ENCODE data around the gene TSPAN8.
"Not testable (repeated sequence)": the region's sequence is repeated elsewhere in the genome, so short reads cannot be mapped to it uniquely, and the experiment has no call there.

Gene TSPAN8

GRCh38 chr12:71125515-71125914, 32.3 kb downstream of the TSPAN8 start:
- no peak for DNase-seq (ENCODE audit: low read depth)
- H3K9me3 ChIP-seq (ENCODE audit: control insufficient read depth, low read length): no peaks in the 10 kb centered on the region

GRCh38 chr12:71124835-71125460, 32.9 kb downstream of the TSPAN8 start:
- no peaks in the 10 kb centered on the region for H3K36me3 ChIP-seq (ENCODE audit: control insufficient read depth, insufficient read depth, low read length, severe bottlenecking)
- no peak overlapping the region for H3K4me3 ChIP-seq (ENCODE audit: low read length)
- H3K4me1 ChIP-seq (ENCODE audit: control insufficient read depth, insufficient read depth, low read length): peaks cover 21% of the 10 kb centered on the region
- DNase-seq (ENCODE audit: low read depth): no peak
- no peak overlapping the region for H3K9ac ChIP-seq (ENCODE audit: low read length)
- H3K9me3 ChIP-seq (ENCODE audit: control insufficient read depth, low read length): no peaks in the 10 kb centered on the region
- H3K27me3 ChIP-seq (replicated peaks; ENCODE audit: control insufficient read depth, insufficient read depth, low read length): no peaks in the 10 kb centered on the region

More at GRCh38 chr12:71125515-71125914, 32.3 kb downstream of the TSPAN8 start:
- Histone ChIP-seq H3K4me1 (ENCODE audit: control insufficient read depth, insufficient read depth, low read length) (peaks cover 21% of the 10 kb centered on the region), H3K27me3 (replicated peaks; ENCODE audit: control insufficient read depth, insufficient read depth, low read length) (no peaks in the 10 kb centered on the region), H3K36me3 (ENCODE audit: control insufficient read depth, insufficient read depth, low read length, severe bottlenecking) (no peaks in the 10 kb centered on the region), H3K9ac (ENCODE audit: low read length) (no peak overlapping the region), H3K4me3 (ENCODE audit: low read length) (no peak overlapping the region)

- not testable (repeated sequence) for DNase-seq (ENCODE audit: low read depth); H3K9me3 ChIP-seq (ENCODE audit: control insufficient read depth, low read length); H3K36me3 ChIP-seq (ENCODE audit: control insufficient read depth, insufficient read depth, low read length, severe bottlenecking); H3K4me1 ChIP-seq (ENCODE audit: control insufficient read depth, insufficient read depth, low read length); H3K4me3 ChIP-seq (ENCODE audit: low read length); H3K9ac ChIP-seq (ENCODE audit: low read length); H3K27me3 ChIP-seq (replicated peaks; ENCODE audit: control insufficient read depth, insufficient read depth, low read length)
These were observed 44.7 kb downstream of the TSPAN8 start for GRCh38 chr12:71113148-71113547.

- no peak overlapping the region for H3K4me3 ChIP-seq (ENCODE audit: low read length)
- no peak for DNase-seq (ENCODE audit: low read depth)
- no peaks in the 10 kb centered on the region for H3K27me3 ChIP-seq (replicated peaks; ENCODE audit: control insufficient read depth, insufficient read depth, low read length)
- no peaks in the 10 kb centered on the region for H3K36me3 ChIP-seq (ENCODE audit: control insufficient read depth, insufficient read depth, low read length, severe bottlenecking)
- peaks cover 19% of the 10 kb centered on the region for H3K4me1 ChIP-seq (ENCODE audit: control insufficient read depth, insufficient read depth, low read length)
- H3K9me3 ChIP-seq (ENCODE audit: control insufficient read depth, low read length): no peaks in the 10 kb centered on the region
- H3K9ac ChIP-seq (ENCODE audit: low read length): no peak overlapping the region
These were observed 48.0 kb downstream of the TSPAN8 start for GRCh38 chr12:71109834-71110233.

- H3K27me3 ChIP-seq (replicated peaks; ENCODE audit: control insufficient read depth, insufficient read depth, low read length): no peaks in the 10 kb centered on the region
- H3K4me1 ChIP-seq (ENCODE audit: control insufficient read depth, insufficient read depth, low read length): peaks cover 19% of the 10 kb centered on the region
- H3K36me3 ChIP-seq (ENCODE audit: control insufficient read depth, insufficient read depth, low read length, severe bottlenecking): no peaks in the 10 kb centered on the region
- DNase-seq (ENCODE audit: low read depth): no peak
- no peak overlapping the region for H3K4me3 ChIP-seq (ENCODE audit: low read length)
- no peaks in the 10 kb centered on the region for H3K9me3 ChIP-seq (ENCODE audit: control insufficient read depth, low read length)
- no peak overlapping the region for H3K9ac ChIP-seq (ENCODE audit: low read length)
These were observed 49.4 kb downstream of the TSPAN8 start for GRCh38 chr12:71108355-71108754.

GRCh38 chr12:71107936-71108335, 49.9 kb downstream of the TSPAN8 start:
- H3K9me3 ChIP-seq (ENCODE audit: control insufficient read depth, low read length): no peaks in the 10 kb centered on the region
- no peaks in the 10 kb centered on the region for H3K36me3 ChIP-seq (ENCODE audit: control insufficient read depth, insufficient read depth, low read length, severe bottlenecking)
- peaks cover 19% of the 10 kb centered on the region for H3K4me1 ChIP-seq (ENCODE audit: control insufficient read depth, insufficient read depth, low read length)
- H3K9ac ChIP-seq (ENCODE audit: low read length): no peak overlapping the region
- no peaks in the 10 kb centered on the region for H3K27me3 ChIP-seq (replicated peaks; ENCODE audit: control insufficient read depth, insufficient read depth, low read length)
- no peak for DNase-seq (ENCODE audit: low read depth)
- H3K4me3 ChIP-seq (ENCODE audit: low read length): no peak overlapping the region

- Histone ChIP-seq H3K4me1 (ENCODE audit: control insufficient read depth, insufficient read depth, low read length) (peaks cover 19% of the 10 kb centered on the region), H3K4me3 (ENCODE audit: low read length) (no peak overlapping the region), H3K36me3 (ENCODE audit: control insufficient read depth, insufficient read depth, low read length, severe bottlenecking) (no peaks in the 10 kb centered on the region), H3K27me3 (replicated peaks; ENCODE audit: control insufficient read depth, insufficient read depth, low read length) (no peaks in the 10 kb centered on the region), H3K9me3 (ENCODE audit: control insufficient read depth, low read length) (no peaks in the 10 kb centered on the region), H3K9ac (ENCODE audit: low read length) (no peak overlapping the region)
- DNase-seq (ENCODE audit: low read depth): no peak
These were observed 51.8 kb downstream of the TSPAN8 start for GRCh38 chr12:71105956-71106355.

GRCh38 chr12:71092290-71092689, 65.5 kb downstream of the TSPAN8 start:
- Histone ChIP-seq H3K36me3 (ENCODE audit: control insufficient read depth, insufficient read depth, low read length, severe bottlenecking) (no peaks in the 10 kb centered on the region), H3K4me1 (ENCODE audit: control insufficient read depth, insufficient read depth, low read length) (no peaks in the 10 kb centered on the region), H3K9me3 (ENCODE audit: control insufficient read depth, low read length) (peaks cover 20% of the 10 kb centered on the region), H3K27me3 (replicated peaks; ENCODE audit: control insufficient read depth, insufficient read depth, low read length) (no peaks in the 10 kb centered on the region), H3K9ac (ENCODE audit: low read length) (no peak overlapping the region), H3K4me3 (ENCODE audit: low read length) (no peak overlapping the region)
- no peak for DNase-seq (ENCODE audit: low read depth)

- Histone ChIP-seq H3K4me3 (ENCODE audit: low read length) (no peak overlapping the region), H3K9me3 (ENCODE audit: control insufficient read depth, low read length) (peaks cover 20% of the 10 kb centered on the region), H3K4me1 (ENCODE audit: control insufficient read depth, insufficient read depth, low read length) (no peaks in the 10 kb centered on the region), H3K36me3 (ENCODE audit: control insufficient read depth, insufficient read depth, low read length, severe bottlenecking) (no peaks in the 10 kb centered on the region), H3K9ac (ENCODE audit: low read length) (no peak overlapping the region), H3K27me3 (replicated peaks; ENCODE audit: control insufficient read depth, insufficient read depth, low read length) (no peaks in the 10 kb centered on the region)
- no peak for DNase-seq (ENCODE audit: low read depth)
These were observed 66.8 kb downstream of the TSPAN8 start for GRCh38 chr12:71090971-71091370.

GRCh38 chr12:71085575-71085974, 72.2 kb downstream of the TSPAN8 start:
- Histone ChIP-seq H3K36me3 (ENCODE audit: control insufficient read depth, insufficient read depth, low read length, severe bottlenecking) (no peaks in the 10 kb centered on the region), H3K4me3 (ENCODE audit: low read length) (no peak overlapping the region), H3K4me1 (ENCODE audit: control insufficient read depth, insufficient read depth, low read length) (no peaks in the 10 kb centered on the region), H3K9me3 (ENCODE audit: control insufficient read depth, low read length) (peaks cover 3% of the 10 kb centered on the region), H3K27me3 (replicated peaks; ENCODE audit: control insufficient read depth, insufficient read depth, low read length) (no peaks in the 10 kb centered on the region), H3K9ac (ENCODE audit: low read length) (no peak overlapping the region)
- DNase-seq (ENCODE audit: low read depth): peak; percentile 15

- Histone ChIP-seq H3K9ac (ENCODE audit: low read length) (no peak overlapping the region), H3K9me3 (ENCODE audit: control insufficient read depth, low read length) (no peaks in the 10 kb centered on the region), H3K27me3 (replicated peaks; ENCODE audit: control insufficient read depth, insufficient read depth, low read length) (no peaks in the 10 kb centered on the region), H3K36me3 (ENCODE audit: control insufficient read depth, insufficient read depth, low read length, severe bottlenecking) (no peaks in the 10 kb centered on the region), H3K4me3 (ENCODE audit: low read length) (no peak overlapping the region), H3K4me1 (ENCODE audit: control insufficient read depth, insufficient read depth, low read length) (peaks cover 9% of the 10 kb centered on the region)
- no peak for DNase-seq (ENCODE audit: low read depth)
These were observed 82.1 kb downstream of the TSPAN8 start for GRCh38 chr12:71075743-71076142.

Measured in adipocyte (in vitro differentiated cells).